CD8-positive, alpha-beta memory T cell (primary cell): ENCODE data around the gene TOP2B. TPM values are rescaled to one million over a fixed set of nuclear protein-coding genes. Genes with fewer than 3 reads are reported as not detected.

Experiments used
- CTCF ChIA-PET: fragments of 350-600 bp; sonication (Branson Sonifier 250); formaldehyde crosslinking; loops from one replicate; lab custom pipeline; 2021; ENCODE audit warnings: antibody characterized with exemption; lab: Charles Lee
- POLR2A ChIA-PET: fragments of 350-600 bp; sonication (Branson Sonifier 250); formaldehyde crosslinking; loops from one replicate; lab custom pipeline; 2021; ENCODE audit warnings: antibody characterized with exemption; lab: Charles Lee
- DNase-seq, 5 donors: peaks; one replicate each; pipeline versions ENCODE4 v3.0.0 to v3.0.0-alpha.2; 2020 to 2022; ENCODE audit warnings: mixed read lengths in 1 of 5
- H3K27ac ChIP-seq: one replicate; pipeline ENCODE4 v1.7.0; 2013; ENCODE audit warnings: low read depth, mild to moderate bottlenecking, low read length, moderate library complexity
- H3K27me3 ChIP-seq: 2 replicates; pipeline ENCODE4 v1.7.0; 2013; ENCODE audit warnings: low read length, mild to moderate bottlenecking; ENCODE audit not compliant: insufficient read depth, poor library complexity, severe bottlenecking
- H3K36me3 ChIP-seq: 2 replicates; pipeline ENCODE4 v1.7.0; 2013; ENCODE audit warnings: mild to moderate bottlenecking, low read length, moderate library complexity; ENCODE audit not compliant: insufficient read depth
- H3K4me1 ChIP-seq: 2 replicates; pipeline ENCODE4 v1.7.0; 2013; ENCODE audit warnings: mild to moderate bottlenecking, low read length, moderate library complexity; ENCODE audit not compliant: insufficient read depth
- H3K4me3 ChIP-seq: 2 replicates; pipeline ENCODE4 v1.7.0; 2013; ENCODE audit warnings: mild to moderate bottlenecking, low read length
- H3K9me3 ChIP-seq: 2 replicates; pipeline ENCODE4 v1.7.0; 2013; ENCODE audit warnings: mild to moderate bottlenecking, low read length
- H3K27ac Mint-ChIP-seq, 8 donors: one replicate each; pipeline ENCODE4 v1.8.0; 2020 to 2021; ENCODE audit warnings: mixed read lengths in 8 of 8, mild to moderate bottlenecking in 6 of 8, inconsistent platforms in 3 of 8, moderate library complexity in 3 of 8
- H3K27me3 Mint-ChIP-seq, 2 donors: one replicate each; pipeline ENCODE4 v1.8.0; 2020 to 2021; ENCODE audit warnings: mixed read lengths in 2 of 2, mild to moderate bottlenecking in 1 of 2, moderate library complexity in 1 of 2
- H3K36me3 Mint-ChIP-seq, 3 donors: one replicate each; pipeline ENCODE4 v1.8.0; 2020 to 2021; ENCODE audit warnings: mixed read lengths in 3 of 3, inconsistent platforms in 1 of 3, mild to moderate bottlenecking in 1 of 3
- H3K4me1 Mint-ChIP-seq, 3 donors: one replicate each; pipeline ENCODE4 v1.8.0; 2020 to 2021; ENCODE audit warnings: mixed read lengths in 3 of 3, inconsistent platforms in 1 of 3, mild to moderate bottlenecking in 1 of 3
- H3K4me3 Mint-ChIP-seq, 7 donors: one replicate each; pipeline ENCODE4 v1.8.0; 2020 to 2021; ENCODE audit warnings: mixed read lengths in 7 of 7, mild to moderate bottlenecking in 6 of 7, moderate library complexity in 4 of 7, inconsistent platforms in 2 of 7
- H3K9me3 Mint-ChIP-seq, 5 donors: one replicate each; pipeline ENCODE4 v1.8.0; 2020 to 2022; ENCODE audit warnings: mixed read lengths in 5 of 5, mild to moderate bottlenecking in 3 of 5, moderate library complexity in 2 of 5, inconsistent platforms in 1 of 5
- polyA plus RNA-seq: library from polyadenylated mRNA; unstranded; fragments of 300-500 nt; fragmentation: Illumina TruSeq; gene quantifications from one replicate; pipeline ENCODE4 v1.2.3, GENCODE V29; 2021
- total RNA-seq, 2 experiments: library from RNA; stranded (reverse); gene quantifications; one replicate each; pipeline ENCODE4 v1.2.3, GENCODE V29; 2021

TOP2B gene
- total and polyA plus RNA-seq, 3 experiments from 2014 or later: 96.5 to 99.6 (median 98.6) TPM

DNA sequence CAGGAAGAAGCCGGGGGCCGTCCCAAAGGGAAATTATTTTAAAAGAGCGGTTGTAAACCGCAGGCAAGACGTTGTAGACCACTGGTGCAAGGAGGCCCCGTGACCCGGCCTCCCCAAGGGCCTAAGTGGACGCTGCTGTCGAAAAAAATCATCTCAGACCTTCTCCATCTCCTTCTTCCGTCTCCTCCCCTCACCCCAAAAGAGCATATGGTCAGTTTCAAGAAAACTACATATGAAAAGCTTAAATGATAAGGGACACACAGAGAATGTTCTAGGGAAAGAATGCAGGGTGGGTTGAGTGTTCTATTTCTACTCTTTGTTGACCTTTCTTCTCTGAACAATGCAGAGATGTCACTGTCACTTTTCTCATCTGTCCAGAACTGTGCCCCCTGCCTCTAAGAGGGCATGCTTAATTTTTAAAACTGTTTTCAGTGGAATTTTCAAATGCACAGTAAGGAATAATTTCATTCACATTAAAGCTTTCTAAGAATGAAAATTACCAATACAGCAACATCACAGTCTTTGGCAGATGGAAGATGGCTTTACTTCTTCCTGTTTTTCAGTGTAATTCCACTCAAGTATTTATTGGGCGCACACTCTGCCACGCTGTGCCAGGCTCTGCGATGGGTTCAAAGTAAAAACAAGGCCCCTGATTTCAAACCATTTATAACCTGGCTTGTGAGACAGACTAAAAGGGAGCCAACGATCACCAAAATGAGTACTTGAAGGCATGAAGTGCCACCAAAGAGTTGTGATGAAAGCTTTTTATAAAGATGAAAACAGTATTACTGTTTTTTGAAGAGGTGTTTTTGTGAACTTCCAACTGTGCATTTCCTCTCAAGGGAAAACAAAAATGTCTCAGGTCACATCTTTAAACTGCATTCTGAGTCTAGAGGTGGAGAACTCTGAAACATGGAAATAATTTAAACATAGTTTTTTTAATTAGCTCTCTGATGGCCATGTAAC, 891 bp upstream of the TOP2B start:
- Histone ChIP-seq H3K4me3 (peak overlapping the region; percentile 78), H3K36me3 (no peaks in the 10 kb centered on the region), H3K27ac (peak overlapping the region; percentile 86), H3K9me3 (no peaks in the 10 kb centered on the region), H3K4me1 (peaks cover 37% of the 10 kb centered on the region), H3K27me3 (no peaks in the 10 kb centered on the region)
- Mint-ChIP-seq H3K4me1 (peaks cover 36 to 48% (median 47%) of the 10 kb centered on the region in 3 donors), H3K27ac (peak overlapping the region; percentile 97 to 100 (median 100)), H3K9me3 (no peaks in the 10 kb centered on the region), H3K4me3 (peak overlapping the region; percentile 90 to 100 (median 98)), H3K27me3 (peaks cover 0 to 4% of the 10 kb centered on the region in 2 donors), H3K36me3 (peaks cover 0 to 21% (median 0%) of the 10 kb centered on the region in 3 donors)
- ChIA-PET CTCF (interaction anchor here (0.5 to 1.3 kb wide), 3 partner anchors 17 to 1824 kb away, joined by 3 to 6 read pairs (median 3); partner anchors contain the start of gene NGLY1), POLR2A (interaction anchor here (0.7 kb wide), 1 partner anchor 63 kb away, joined by 4 read pairs; no protein-coding TSS in a partner anchor)
- DNase-seq: peak in 1 of 5 donors; percentile 44

- Histone ChIP-seq H3K36me3 (no peaks in the 10 kb centered on the region), H3K27ac (peak overlapping the region; percentile 86), H3K9me3 (no peaks in the 10 kb centered on the region), H3K4me1 (peaks cover 50% of the 10 kb centered on the region), H3K4me3 (peak overlapping the region; percentile 78), H3K27me3 (no peaks in the 10 kb centered on the region)
- ChIA-PET POLR2A (interaction anchor here (0.6 to 0.7 kb wide), 3 partner anchors 69 to 128 kb away, joined by 3 read pairs; partner anchors contain the start of gene NGLY1), CTCF (interaction anchor here (0.7 to 1.5 kb wide), 2 partner anchors 16 to 26 kb away, joined by 3 to 9 read pairs; no protein-coding TSS in a partner anchor)
- Mint-ChIP-seq H3K4me3 (peak overlapping the region; percentile 90 to 100 (median 98)), H3K9me3 (no peaks in the 10 kb centered on the region), H3K27me3 (peaks cover 0 to 4% of the 10 kb centered on the region in 2 donors), H3K4me1 (peaks cover 47 to 62% (median 61%) of the 10 kb centered on the region in 3 donors), H3K36me3 (peaks cover 0 to 21% (median 0%) of the 10 kb centered on the region in 3 donors), H3K27ac (peak overlapping the region; percentile 97 to 100 (median 100))
- peak; percentile 57 to 75 (median 68) for DNase-seq
These were observed 567 bp downstream of the TOP2B start for GRCh38 chr3:25663869-25664811.

DNA sequence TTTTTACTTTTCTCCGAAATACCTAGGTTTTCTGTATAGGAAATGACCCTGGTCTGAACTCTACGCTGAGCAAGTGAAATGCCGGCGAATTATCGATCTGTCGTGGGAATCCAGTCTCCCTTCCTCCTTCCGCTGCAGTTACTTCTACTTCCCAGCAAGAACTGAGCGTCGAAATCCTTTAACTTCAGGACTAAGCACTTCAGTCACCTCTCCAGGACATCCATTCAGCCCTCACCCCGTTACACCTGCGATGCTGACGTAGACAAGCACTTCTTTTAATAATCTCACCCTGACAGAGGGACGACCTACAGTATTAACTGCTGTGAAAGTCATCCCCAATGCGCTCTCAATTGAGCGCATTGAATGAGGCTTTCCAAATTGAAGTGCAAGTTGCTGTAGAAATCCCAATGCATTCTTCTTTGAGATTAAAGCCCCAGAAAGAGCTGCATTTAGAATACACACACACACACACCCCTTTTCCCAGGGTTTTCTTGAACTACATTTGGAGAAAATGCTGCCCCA, 1.3 kb downstream of the TOP2B start:
- peak in 2 of 5 donors; percentile 2 to 45 for DNase-seq
- H3K27me3 Mint-ChIP-seq: peaks cover 0 to 4% of the 10 kb centered on the region in 2 donors
- Histone ChIP-seq H3K4me3 (peak overlapping the region; percentile 72), H3K9me3 (no peaks in the 10 kb centered on the region), H3K27me3 (no peaks in the 10 kb centered on the region), H3K4me1 (peaks cover 55% of the 10 kb centered on the region), H3K36me3 (no peaks in the 10 kb centered on the region), H3K27ac (peak overlapping the region; percentile 86)
- peak overlapping the region; percentile 90 to 100 (median 97) for H3K4me3 Mint-ChIP-seq
- peaks cover 54 to 69% (median 69%) of the 10 kb centered on the region in 3 donors for H3K4me1 Mint-ChIP-seq
- ChIA-PET CTCF (interaction anchor here (0.7 to 1.5 kb wide), 2 partner anchors 15 to 25 kb away, joined by 3 to 9 read pairs; no protein-coding TSS in a partner anchor), POLR2A (interaction anchor here (0.6 to 0.7 kb wide), 3 partner anchors 69 to 129 kb away, joined by 3 read pairs; partner anchors contain the start of gene NGLY1)
- peak overlapping the region; percentile 95 to 100 (median 98) for H3K27ac Mint-ChIP-seq
- H3K9me3 Mint-ChIP-seq: no peaks in the 10 kb centered on the region
- H3K36me3 Mint-ChIP-seq: peaks cover 0 to 24% (median 0%) of the 10 kb centered on the region in 3 donors

- peak overlapping the region; percentile 72 for H3K4me3 ChIP-seq
- Mint-ChIP-seq H3K36me3 (peaks cover 0 to 24% (median 0%) of the 10 kb centered on the region in 3 donors), H3K4me3 (peak overlapping the region; percentile 90 to 100 (median 97)), H3K27ac (peak overlapping the region; percentile 95 to 100 (median 98)), H3K9me3 (no peaks in the 10 kb centered on the region), H3K27me3 (peaks cover 0 to 4% of the 10 kb centered on the region in 2 donors), H3K4me1 (peaks cover 54 to 73% (median 72%) of the 10 kb centered on the region in 3 donors)
- no peak for DNase-seq
- H3K27ac ChIP-seq: peak overlapping the region; percentile 86
- peaks cover 55% of the 10 kb centered on the region for H3K4me1 ChIP-seq
- no peaks in the 10 kb centered on the region for H3K36me3 ChIP-seq
- CTCF ChIA-PET: interaction anchor here (1.5 kb wide), 1 partner anchor 15 kb away, joined by 9 read pairs; no protein-coding TSS in a partner anchor
- no peaks in the 10 kb centered on the region for H3K9me3 ChIP-seq
- no peaks in the 10 kb centered on the region for H3K27me3 ChIP-seq
- POLR2A ChIA-PET: no interaction called here
These were observed 1.9 kb downstream of the TOP2B start for GRCh38 chr3:25662736-25663320.

GRCh38 chr3:25661694-25662437, 2.8 kb downstream of the TOP2B start:
- POLR2A ChIA-PET: no interaction called here
- H3K27me3 ChIP-seq: no peaks in the 10 kb centered on the region
- H3K36me3 Mint-ChIP-seq: peaks cover 0 to 28% (median 0%) of the 10 kb centered on the region in 3 donors

GRCh38 chr3:25658836-25659235, 5.9 kb downstream of the TOP2B start:
- Histone ChIP-seq H3K4me3 (no peak overlapping the region), H3K9me3 (no peaks in the 10 kb centered on the region), H3K36me3 (no peaks in the 10 kb centered on the region), H3K4me1 (peaks cover 77% of the 10 kb centered on the region), H3K27me3 (no peaks in the 10 kb centered on the region), H3K27ac (no peak overlapping the region)
- no peak for DNase-seq
- H3K27me3 Mint-ChIP-seq: no peaks in the 10 kb centered on the region
- H3K27ac Mint-ChIP-seq: peak overlapping the region in 6 of 8 donors; percentile 5 to 94 (median 38)
- H3K36me3 Mint-ChIP-seq: peaks cover 0 to 18% (median 0%) of the 10 kb centered on the region in 3 donors
- H3K4me1 Mint-ChIP-seq: peaks cover 69 to 90% (median 89%) of the 10 kb centered on the region in 3 donors
- CTCF ChIA-PET: no interaction called here
- POLR2A ChIA-PET: no interaction called here
- peak overlapping the region in 6 of 7 donors; percentile 11 to 57 (median 33) for H3K4me3 Mint-ChIP-seq
- H3K9me3 Mint-ChIP-seq: no peaks in the 10 kb centered on the region

More at GRCh38 chr3:25661694-25662437, 2.8 kb downstream of the TOP2B start:
- Histone ChIP-seq H3K4me1 (peaks cover 62% of the 10 kb centered on the region), H3K36me3 (no peaks in the 10 kb centered on the region), H3K27ac (no peak overlapping the region), H3K9me3 (no peaks in the 10 kb centered on the region), H3K4me3 (peak overlapping the region; percentile 30)
- Mint-ChIP-seq H3K27ac (peak overlapping the region; percentile 16 to 79 (median 64)), H3K4me1 (peaks cover 61 to 81% (median 80%) of the 10 kb centered on the region in 3 donors), H3K4me3 (peak overlapping the region; percentile 60 to 100 (median 70)), H3K27me3 (peaks cover 0 to 4% of the 10 kb centered on the region in 2 donors), H3K9me3 (no peaks in the 10 kb centered on the region)
- no peak for DNase-seq
- CTCF ChIA-PET: interaction anchor here (1.5 to 1.7 kb wide), 3 partner anchors 9 to 195 kb away, joined by 3 to 4 read pairs (median 4); no protein-coding TSS in a partner anchor
